K562 (cell line): Measurements from ENCODE around the gene COL23A1. TPM values are rescaled to one million over a fixed set of nuclear protein-coding genes. Genes with fewer than 3 reads are reported as not detected.

Experiments
- ATAC-seq: fragments of 200-7000 bp; cut with Tn5 transposase; 3 replicates; pipeline ENCODE4 v1.9.1; 2020; ENCODE audit warnings: moderate library complexity
- BruUV-seq: library from RNA; stranded (reverse); fragments of 400-500 nt; replicated peaks from 2 replicates; lab custom pipeline; 2021; lab: Mats Ljungman, UMichigan
- CTCF ChIA-PET: fragments of 300-600 bp; formaldehyde crosslinking; extraction: SDS; loops from one replicate; lab custom pipeline; 2021; ENCODE audit warnings: low intra/inter-chr PET ratio; lab: Yijun Ruan, JAX
- POLR2A ChIA-PET: fragments of 300-600, 350-650 bp; sonication (Branson Sonifier 250); formaldehyde crosslinking; extraction: SDS; loops from one replicate; lab custom pipeline; 2021; ENCODE audit warnings: antibody characterized with exemption, inconsistent platforms; lab: Yijun Ruan, JAX
- DNase-seq, 4 experiments: peaks; one replicate each; pipeline versions ENCODE4 v3.0.0 to v3.0.0-alpha.2; 2011 to 2018; ENCODE audit warnings: low spot score in 3 of 4, mixed read lengths in 3 of 4; ENCODE audit errors: extremely low read depth in 1 of 4
- FAIRE-seq: peaks from 2 replicates; lab custom pipeline; 2011; peaks lifted over from hg19 to GRCh38; lab: Jason Lieb, UNC
- H2AFZ ChIP-seq: 2 replicates; pipeline ENCODE4 v1.6.0; 2011; ENCODE audit warnings: low read depth, low read length, control low read depth, inconsistent platforms
- H3K27ac ChIP-seq: fragments of 200-600 bp; 3 replicates; pipeline ENCODE4 v1.8.0; 2011; ENCODE audit warnings: low read depth, mild to moderate bottlenecking, control low read depth, inconsistent platforms, low read length, moderate library complexity, mixed read lengths; ENCODE audit errors: extremely low read depth
- H3K27me3 ChIP-seq, 2 experiments: fragments of 300-600 bp in 1 of 2; 2 replicates in 1 of 2; 3 replicates in 1 of 2; pipeline versions ENCODE4 v1.6.0 to v1.8.0; 2011; ENCODE audit warnings: inconsistent platforms in 2 of 2, low read length in 2 of 2, mild to moderate bottlenecking in 1 of 2, mixed read lengths in 1 of 2, moderate library complexity in 1 of 2; ENCODE audit not compliant: control insufficient read depth in 2 of 2, insufficient read depth in 2 of 2
- H3K36me3 ChIP-seq: fragments of 300-600 bp; 3 replicates; pipeline ENCODE4 v1.8.0; 2011; ENCODE audit warnings: mild to moderate bottlenecking, low read length, inconsistent platforms; ENCODE audit not compliant: control insufficient read depth, insufficient read depth
- H3K4me1 ChIP-seq, 2 experiments: fragments of 200-600 bp in 1 of 2; replicated peaks in 1 of 2; 2 replicates in 1 of 2; 3 replicates in 1 of 2; pipeline versions ENCODE4 v1.5.1 to v1.8.0; 2011; ENCODE audit warnings: inconsistent platforms in 2 of 2, low read length in 2 of 2, mild to moderate bottlenecking in 1 of 2, mixed read lengths in 1 of 2, moderate library complexity in 1 of 2; ENCODE audit not compliant: control insufficient read depth in 2 of 2, insufficient read depth in 2 of 2
- H3K4me2 ChIP-seq: 2 replicates; pipeline ENCODE4 v1.6.1; 2011; ENCODE audit warnings: low read length, control low read depth, inconsistent platforms, mixed read lengths; ENCODE audit not compliant: insufficient read depth
- H3K4me3 ChIP-seq: fragments of 200-600 bp; sonication (generic), shearing (Covaris generic); 2 replicates; pipeline ENCODE4 v1.5.1; 2016; ENCODE audit warnings: control low read depth, inconsistent platforms
- H3K79me2 ChIP-seq: fragments of 200-600 bp; 3 replicates; pipeline ENCODE4 v1.8.0; 2011; ENCODE audit warnings: low read length, inconsistent platforms; ENCODE audit not compliant: control insufficient read depth, insufficient read depth
- H3K9ac ChIP-seq, 2 experiments: 2 replicates each; pipeline versions ENCODE4 v1.6.0 to v1.6.1; 2011; ENCODE audit warnings: low read depth in 2 of 2, low read length in 2 of 2, control low read depth in 1 of 2, inconsistent platforms in 1 of 2, mild to moderate bottlenecking in 1 of 2, mixed read lengths in 1 of 2; ENCODE audit not compliant: insufficient read depth in 1 of 2
- H3K9me1 ChIP-seq: one replicate; pipeline ENCODE4 v1.6.0; 2011; ENCODE audit warnings: inconsistent platforms, mild to moderate bottlenecking, low read length, moderate library complexity; ENCODE audit not compliant: control insufficient read depth, insufficient read depth
- H3K9me3 ChIP-seq: replicated peaks from 2 replicates; pipeline ENCODE4 v1.5.1; 2011; ENCODE audit warnings: low read depth, low read length, inconsistent platforms; ENCODE audit not compliant: control insufficient read depth, insufficient read depth
- H4K20me1 ChIP-seq: replicated peaks from 2 replicates; pipeline ENCODE4 v1.6.1; 2011; ENCODE audit warnings: low read length, inconsistent platforms, mixed read lengths; ENCODE audit not compliant: control insufficient read depth, insufficient read depth
- ATF7 ChIP-seq: fragments of 450-650 bp; IDR thresholded peaks from 2 replicates; pipeline ENCODE4 v1.7.1; 2014; ENCODE audit warnings: mild to moderate bottlenecking, moderate library complexity
- CBX2 ChIP-seq: fragments of 200-600 bp; sonication (generic); IDR thresholded peaks from one replicate; pipeline ENCODE4 v1.6.1; 2012; ENCODE audit warnings: mild to moderate bottlenecking, low read length, inconsistent platforms; ENCODE audit not compliant: insufficient read depth, poor library complexity, severe bottlenecking
- CTCF ChIP-seq, 3 experiments: IDR thresholded peaks in 2 of 3; conservative IDR thresholded peaks in 1 of 3; 2 replicates each; pipeline ENCODE4 v1.5.1; 2011 to 2012; ENCODE audit warnings: low read length in 3 of 3, mild to moderate bottlenecking in 3 of 3, control low read depth in 2 of 3, improper control_type of control experiment in 1 of 3, inconsistent platforms in 1 of 3, low read depth in 1 of 3, mixed read lengths in 1 of 3, moderate library complexity in 1 of 3; ENCODE audit not compliant: insufficient read depth in 2 of 3
- MEIS2 ChIP-seq: fragments of 450-650 bp; IDR thresholded peaks from 2 replicates; pipeline ENCODE4 v1.6.1; 2014; ENCODE audit warnings: mild to moderate bottlenecking; ENCODE audit not compliant: partially characterized antibody
- MYNN ChIP-seq, 2 experiments: sonication (generic); formaldehyde crosslinking in 1 of 2; IDR thresholded peaks; 2 replicates each; pipeline versions ENCODE4 v1.5.0 to v1.6.1; 2016 to 2020; ENCODE audit warnings: antibody characterized with exemption in 1 of 2, missing genetic modification reagents in 1 of 2
- NR2F6 ChIP-seq: fragments of 450-650 bp; formaldehyde crosslinking; IDR thresholded peaks from 2 replicates; pipeline ENCODE4 v1.4.0; 2020; ENCODE audit warnings: mild to moderate bottlenecking
- POLR2AphosphoS5 ChIP-seq: IDR thresholded peaks from 2 replicates; pipeline ENCODE4 v1.6.1; 2011; ENCODE audit warnings: mild to moderate bottlenecking, low read depth, low read length, moderate library complexity; ENCODE audit not compliant: control insufficient read depth, insufficient read depth
- PTBP1 ChIP-seq: fragments of 200-400 bp; formaldehyde crosslinking; IDR thresholded peaks from 2 replicates; pipeline ENCODE4 v1.6.1; 2017; ENCODE audit warnings: low read depth, low read length
- RFX1 ChIP-seq: fragments of 450-650 bp; IDR thresholded peaks from 2 replicates; pipeline ENCODE4 v1.6.1; 2016; ENCODE audit warnings: mild to moderate bottlenecking, moderate library complexity
- SMARCB1 ChIP-seq: IDR thresholded peaks from 2 replicates; pipeline ENCODE4 v1.6.1; 2011; ENCODE audit warnings: improper control_type of control experiment, low read depth; ENCODE audit not compliant: insufficient read length
- TAF9B ChIP-seq: fragments of 450-650 bp; IDR thresholded peaks from 2 replicates; pipeline ENCODE4 v1.6.1; 2018; ENCODE audit warnings: mild to moderate bottlenecking; ENCODE audit not compliant: partially characterized antibody
- TCF7L2 ChIP-seq: fragments of 150-350 bp; IDR thresholded peaks from 2 replicates; pipeline ENCODE4 v1.6.1; 2016; ENCODE audit warnings: low read depth, mild to moderate bottlenecking, low read length, moderate library complexity
- ZBTB12 ChIP-seq: fragments of 250-450 bp; sonication (Bioruptor Pico); IDR thresholded peaks from 2 replicates; pipeline ENCODE4 v1.4.0; 2020
- ZNF764 ChIP-seq: fragments of 250-450 bp; sonication (Bioruptor Pico); IDR thresholded peaks from 2 replicates; pipeline ENCODE4 v1.4.0; 2020; ENCODE audit warnings: low read depth, mild to moderate bottlenecking, moderate library complexity
- WGBS: fragments of 100-300 bp; shearing (Covaris generic); methylation state at CpG from one replicate; pipeline ENCODE4 v1.1.6; 2016; ENCODE audit warnings: low coverage, mixed read lengths; ENCODE audit not compliant: insufficient coverage; ENCODE audit errors: missing lambda C conversion rate; 5-methylcytosine and 5-hydroxymethylcytosine counted together
- in situ Hi-C: fragments of 300-500 bp; cut with MboI; formaldehyde crosslinking; loops from 4 replicates; pipeline ENCODE4 v1.15.0; 2018; ENCODE audit warnings: inconsistent platforms, mixed read lengths
- intact Hi-C: fragments of 100-400 bp; cut with micrococcal nuclease; formaldehyde crosslinking; loops from 2 replicates; pipeline ENCODE4 v1.14.2; 2022
- polyA plus RNA-seq, 8 experiments: library from polyadenylated mRNA; depleted of rRNA in 4 of 8; stranded (reverse) in 5 of 8; unstranded in 3 of 8; fragments of >200 nt; fragmentation: Nextera tagmentation in 2 of 8; fragmentation: Illumina TruSeq in 1 of 8; extraction: Ambion mirVana in 2 of 8; extraction: Trizol in 1 of 8; gene quantifications; 2 replicates each; pipeline versions ENCODE4 v1.2.1 to v1.2.3, GENCODE V29; 2011 to 2014; ENCODE audit warnings: inconsistent platforms in 1 of 8, missing spikeins in 1 of 8
- total RNA-seq, 7 experiments: library from RNA; depleted of rRNA in 6 of 7; stranded (reverse); fragments of >200 nt in 6 of 7; fragmentation: Illumina TruSeq in 2 of 7; extraction: Trizol in 2 of 7; gene quantifications; 2 replicates each; pipeline versions ENCODE4 v1.2.1 to v1.2.3, GENCODE V29; 2011 to 2021; ENCODE audit warnings: low replicate concordance in 1 of 7

The COL23A1 gene
- total and polyA plus RNA-seq, 9 of the 15 experiments (the other 6 are each of a cell fraction or from before 2014, with no cell fraction given): 0.09 TPM; not detected in 8

GRCh38 chr5:178216088-178216534 lies 374.1 kb downstream of the COL23A1 start:
- Histone ChIP-seq H4K20me1 (peaks cover 26% of the 10 kb centered on the region), H2AFZ (no peak overlapping the region), H3K27me3 (no peaks in the 10 kb centered on the region), H3K4me3 (no peak overlapping the region), H3K79me2 (no peaks in the 10 kb centered on the region; the same call in 2 of the 3 replicates), H3K9me3 (no peaks in the 10 kb centered on the region), H3K4me1 (peaks cover 0 to 10% of the 10 kb centered on the region in 2 experiments; a peak in 2 of 5 replicates)
- intact Hi-C loops (no loop called here), in situ Hi-C loops (no loop called here)
- FAIRE-seq (no peak), ATAC-seq (no peak)
- POLR2A ChIA-PET: interaction anchor here (0.6 to 12.7 kb wide), 8 partner anchors 10 to 458 kb away, joined by 3 to 162 read pairs (median 4); partner anchors contain the start of genes HNRNPAB and PHYKPL
- CTCF ChIA-PET: no interaction called here
- WGBS: 72% methylated on average over 5 of the region's 5 CpGs
- TF ChIP-seq CTCF (IDR thresholded peaks at IDR 0.05 in 2 of 3, conservative IDR thresholded peaks at IDR 0.05 in 1 of 3; ENCODE audit: insufficient read depth in 2 of 3, low read depth in 1 of 3, low read length in 3 of 3) (no peak), ZBTB12 (CRISPR knock-in tag) (no peak), NR2F6 (CRISPR knock-in tag) (no peak), SMARCB1 (no peak), ZNF764 (no peak), CBX2 (no peak), MYNN (IDR thresholded peaks at IDR 0.05) (no peak), MYNN (CRISPR knock-in tag; IDR thresholded peaks at IDR 0.05) (no peak), TCF7L2 (no peak), MEIS2 (peak; percentile 44), TAF9B (no peak), ATF7 (no peak), POLR2AphosphoS5 (0 out of 2 replicates have a peak, but pooled peaks have one; percentile 15), RFX1 (no peak), PTBP1 (no peak)
- TF ChIP-seq, all 486 proteins: peak for 2
- no peak overlapping the region for H3K4me2 ChIP-seq
- BruUV-seq: no TSS peak
- H3K9ac ChIP-seq: no peak overlapping the region
- H3K36me3 ChIP-seq: peaks cover 82% of the 10 kb centered on the region
- DNase-seq: no peak
- H3K9me1 ChIP-seq: no peaks in the 10 kb centered on the region
- no peak overlapping the region; the same call in 2 of the 3 replicates for H3K27ac ChIP-seq
